ENCODE data around the gene PANX1.
"Not testable (repeated sequence)": the region's sequence is repeated elsewhere in the genome, so short reads cannot be mapped to it uniquely, and the experiment has no call there.

The PANX1 gene

DNA sequence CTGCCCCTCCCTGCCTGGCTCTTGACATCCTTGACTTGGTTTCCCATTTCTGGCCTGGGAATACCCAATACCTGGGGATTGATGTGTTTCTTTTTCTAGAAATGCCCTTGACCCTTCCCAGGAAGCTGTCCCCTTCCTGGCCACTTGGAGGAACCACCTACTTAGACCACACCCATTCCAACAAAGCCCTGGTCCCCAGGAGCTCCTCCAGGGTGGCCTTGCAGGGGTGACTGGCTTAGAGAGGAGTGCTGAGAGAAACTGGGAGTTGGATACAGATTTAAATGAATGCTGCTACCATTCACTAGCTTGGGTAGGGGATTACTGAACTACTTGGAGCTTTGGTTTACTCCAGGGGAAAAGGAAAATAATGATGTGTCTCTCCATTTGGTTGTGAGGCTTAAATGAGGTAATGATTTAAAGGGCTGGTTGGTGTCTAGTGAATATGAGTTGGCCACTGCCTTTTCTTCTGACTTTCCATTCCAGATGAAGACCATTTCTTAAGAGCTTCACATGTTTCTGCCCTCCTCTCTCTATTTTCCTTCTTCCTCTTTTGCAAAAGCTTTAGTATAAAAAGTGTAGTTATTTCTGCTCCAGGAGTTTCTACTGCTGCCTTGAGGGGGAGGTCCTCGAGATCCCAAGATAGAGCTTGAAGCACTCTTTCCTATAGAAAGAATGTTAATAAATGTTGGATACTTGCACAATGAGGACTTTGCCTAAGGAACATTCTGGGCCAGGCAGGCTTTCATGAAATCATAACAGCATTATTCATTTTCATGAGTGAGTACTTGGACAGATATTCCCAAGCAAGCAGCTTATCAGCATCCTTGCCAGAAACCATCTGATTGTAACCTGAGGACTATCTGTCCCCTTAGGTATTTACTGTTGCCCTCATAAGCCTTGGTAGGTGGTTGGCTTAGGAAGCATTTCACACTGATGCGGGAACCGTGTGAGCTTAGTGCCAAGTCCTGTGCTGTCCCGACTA, 22.4 kb downstream of the PANX1 start:
- no peak for DNase-seq

DNA sequence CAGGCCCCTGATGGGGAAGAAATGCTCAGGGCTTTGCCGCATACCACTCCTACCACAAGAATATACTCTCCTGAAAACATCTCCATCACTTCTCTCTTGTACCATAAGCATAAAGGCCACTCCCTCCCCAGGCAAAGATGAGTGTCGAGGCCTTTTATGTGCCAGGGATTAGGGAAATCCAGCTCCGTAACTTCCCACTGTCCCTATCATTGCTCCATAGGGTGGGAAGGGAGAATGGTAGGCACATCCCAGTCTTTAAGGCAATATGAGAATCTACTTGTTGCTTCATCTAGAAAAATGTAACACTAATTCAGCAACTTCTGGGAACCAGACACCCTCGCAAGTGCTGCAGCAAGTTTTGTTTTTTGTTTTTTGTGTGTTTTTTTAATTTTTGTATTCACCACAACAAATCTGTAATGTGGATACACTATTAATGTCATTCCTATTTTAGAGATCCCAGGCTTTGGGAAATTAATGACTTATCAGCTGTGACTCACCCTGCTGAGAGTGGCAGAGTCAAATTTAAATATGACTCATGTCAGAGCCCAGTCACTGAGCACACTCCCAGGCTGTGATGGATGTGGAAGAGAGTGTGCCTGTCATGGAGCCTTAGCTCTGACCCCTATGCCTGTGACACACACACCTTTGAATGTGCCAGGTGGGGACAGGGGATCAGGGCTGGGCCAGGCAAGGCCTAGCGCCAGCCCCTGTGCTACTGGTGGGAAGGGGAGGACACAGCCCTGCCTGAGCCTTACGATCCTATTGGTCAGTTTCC, 23.4 kb downstream of the PANX1 start:
- no peak for DNase-seq

GRCh38 chr11:94152678-94153065, 24.0 kb downstream of the PANX1 start:
- DNase-seq = no peak

DNA sequence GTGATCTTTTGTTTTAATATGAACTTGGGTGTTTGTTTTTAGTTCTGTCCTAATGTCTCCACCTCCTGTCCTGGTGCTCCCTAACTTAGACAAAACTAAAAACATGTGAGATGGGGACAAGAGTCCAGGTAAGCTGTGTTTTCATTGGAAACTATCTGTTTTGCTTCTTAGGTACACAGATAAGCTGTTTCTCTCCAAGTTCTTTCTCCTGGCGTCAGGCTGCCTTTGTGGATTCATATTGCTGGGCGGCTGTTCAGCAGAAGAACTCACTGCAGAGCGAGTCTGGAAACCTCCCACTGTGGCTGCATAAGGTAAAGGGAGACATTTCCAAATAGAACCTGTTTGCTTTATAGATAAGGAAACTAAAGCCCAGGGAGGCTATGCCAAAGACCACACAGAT, 24.7 kb downstream of the PANX1 start:
- DNase-seq = no peak

- DNase-seq = no peak
Measured at GRCh38 chr11:94154095-94154856, 25.6 kb downstream of the PANX1 start.

DNA sequence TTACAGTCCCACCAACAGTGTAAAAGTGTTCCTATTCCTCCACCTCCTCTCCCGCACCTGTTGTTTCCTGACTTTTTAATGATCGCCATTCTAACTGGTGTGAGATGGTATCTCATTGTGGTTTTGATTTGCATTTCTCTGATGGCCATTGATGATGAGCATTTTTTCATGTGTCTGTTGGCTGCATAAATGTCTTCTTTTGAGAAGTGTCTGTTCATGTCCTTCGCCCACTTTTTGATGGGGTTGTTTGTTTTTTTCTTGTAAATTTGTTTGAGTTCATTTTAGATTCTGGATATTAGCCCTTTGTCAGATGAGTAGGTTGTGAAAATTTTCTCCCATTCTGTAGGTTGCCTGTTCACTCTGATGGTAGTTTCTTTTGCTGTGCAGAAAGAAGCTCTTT, 28.7 kb downstream of the PANX1 start:
- DNase-seq = not testable (repeated sequence)

DNA sequence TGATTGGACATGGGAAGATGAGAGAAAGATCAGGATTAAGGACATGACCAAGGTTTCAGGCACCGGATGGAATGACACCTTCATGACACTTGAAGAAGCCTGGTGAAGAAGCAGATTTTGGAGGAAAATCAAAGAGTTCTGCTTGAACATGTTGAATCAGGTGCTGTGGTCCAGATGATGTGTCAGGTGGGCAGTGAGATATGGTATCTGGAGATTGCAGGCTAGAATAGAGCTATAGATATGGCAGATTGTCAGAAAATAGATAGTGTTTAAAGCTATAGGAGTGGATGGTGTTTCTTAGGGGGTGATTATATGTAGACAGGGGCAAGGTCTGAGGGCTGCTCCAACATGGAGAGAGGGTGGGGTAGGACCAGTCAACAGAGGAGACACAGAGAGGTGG, 40.2 kb downstream of the PANX1 start:
- no peak for DNase-seq

- DNase-seq = no peak
Measured at GRCh38 chr11:94169516-94169915, 40.9 kb downstream of the PANX1 start.

GRCh38 chr11:94169930-94170545, 41.4 kb downstream of the PANX1 start:
- no peak for DNase-seq

DNA sequence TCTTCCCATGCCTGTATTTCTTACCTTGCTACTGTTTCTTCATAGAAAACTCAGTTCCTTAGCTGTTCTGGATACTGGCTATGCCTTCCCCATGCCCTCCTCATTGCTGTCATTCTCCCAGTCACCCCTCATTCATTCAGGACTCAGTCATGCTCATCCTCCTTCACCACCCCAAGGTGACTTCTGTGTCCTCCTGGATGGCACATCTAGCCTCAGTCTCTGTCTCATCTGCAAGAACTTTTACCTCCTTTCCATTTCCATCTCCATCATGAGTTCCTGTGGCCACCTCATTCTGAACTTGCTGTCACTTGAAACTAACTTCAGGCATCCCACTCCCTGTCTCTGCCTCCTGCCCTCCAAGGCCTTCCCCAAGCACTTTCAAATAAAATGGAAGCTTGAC, 42.3 kb downstream of the PANX1 start:
- DNase-seq = no peak

DNA sequence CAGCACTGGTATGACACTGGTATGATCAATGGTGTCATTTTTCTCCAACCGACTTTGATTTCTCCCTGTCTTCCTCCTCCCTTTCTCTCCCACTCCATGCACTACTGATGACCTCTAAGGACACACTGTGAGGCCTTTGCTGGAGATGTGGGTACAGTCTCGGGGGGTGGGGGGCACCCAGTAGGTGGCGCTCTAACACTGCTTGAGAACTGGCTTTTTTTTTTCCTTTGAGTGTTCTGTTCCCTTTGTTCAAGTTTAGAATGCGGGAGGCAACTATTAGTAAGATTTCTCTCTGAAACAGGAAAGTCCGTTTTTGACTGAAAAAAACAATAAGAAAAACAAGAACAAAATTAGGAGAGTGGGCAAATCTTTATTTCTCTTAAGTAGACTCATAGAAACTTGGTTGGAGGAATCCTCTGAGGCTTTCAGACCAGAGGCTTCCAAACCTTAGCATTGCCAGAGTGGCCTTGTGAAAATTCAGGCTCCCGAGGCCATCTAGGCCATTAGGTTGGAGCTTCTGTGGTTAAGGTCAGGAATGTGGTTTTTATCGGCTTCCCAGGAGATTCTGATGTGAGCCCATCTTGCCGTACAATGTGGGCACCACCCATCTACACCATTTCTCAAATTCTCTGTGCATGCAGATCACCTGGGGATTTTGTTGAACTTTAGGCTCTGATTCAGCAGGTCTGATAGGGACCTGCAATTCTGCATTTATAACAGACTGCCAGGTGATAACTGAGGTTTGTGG, 43.2 kb downstream of the PANX1 start:
- DNase-seq = peak; percentile 52

DNA sequence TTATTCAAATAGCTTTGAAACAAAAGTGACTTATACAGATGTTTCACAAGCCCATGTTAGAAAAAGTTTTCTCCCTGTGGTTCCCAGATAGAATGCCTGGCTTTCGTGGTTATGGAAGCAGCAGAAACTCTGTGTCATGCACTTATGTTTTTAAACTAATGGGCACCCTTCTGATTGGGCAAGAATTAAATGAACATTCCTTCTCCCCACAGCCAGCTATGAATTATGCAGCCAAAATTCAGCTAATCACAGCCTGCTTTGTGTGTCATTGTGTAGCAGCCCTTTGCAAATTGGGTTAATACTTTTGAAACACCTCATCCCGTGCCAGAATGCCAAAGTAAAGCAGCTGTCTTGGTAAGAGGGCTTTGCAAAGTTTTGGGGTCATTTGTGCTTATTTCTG, 46.9 kb downstream of the PANX1 start:
- no peak for DNase-seq

DNA sequence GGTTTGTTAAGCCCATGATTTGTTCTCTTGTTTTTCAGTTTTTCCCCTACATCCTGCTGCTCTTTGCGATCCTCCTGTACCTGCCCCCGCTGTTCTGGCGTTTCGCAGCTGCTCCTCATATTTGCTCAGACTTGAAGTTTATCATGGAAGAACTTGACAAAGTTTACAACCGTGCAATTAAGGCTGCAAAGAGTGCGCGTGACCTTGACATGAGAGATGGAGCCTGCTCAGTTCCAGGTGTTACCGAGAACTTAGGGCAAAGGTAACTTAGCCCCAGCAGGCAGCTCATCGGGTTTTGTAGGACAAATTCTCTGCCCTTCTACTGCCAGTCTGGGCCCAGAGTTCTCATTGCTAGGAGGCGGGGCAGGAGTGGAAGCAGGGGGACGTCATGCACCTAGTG, 49.7 kb downstream of the PANX1 start:
- DNase-seq = no peak

- DNase-seq = no peak
Measured at GRCh38 chr11:94179696-94180095, 51.1 kb downstream of the PANX1 start.

- DNase-seq = no peak
Measured at GRCh38 chr11:94181526-94181925, 52.9 kb downstream of the PANX1 start.

DNA sequence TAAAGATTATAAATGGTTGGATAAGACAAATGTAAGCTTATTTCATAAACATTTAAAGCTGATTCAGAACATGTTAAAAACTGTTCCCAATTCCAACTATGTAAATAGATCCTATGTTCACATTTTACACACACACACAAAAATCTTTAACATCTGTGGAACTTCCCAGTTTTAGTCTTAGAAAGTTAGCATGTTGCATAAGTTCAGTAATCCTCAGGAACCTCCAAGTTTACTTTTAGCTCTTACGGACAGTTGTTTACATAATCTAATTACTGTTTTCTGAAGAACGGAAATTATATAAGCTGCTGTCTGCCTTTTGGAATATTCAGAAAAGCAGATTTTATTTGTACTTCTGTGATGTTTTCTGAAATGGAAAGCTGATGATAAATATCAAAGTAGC, 53.3 kb downstream of the PANX1 start:
- no peak for DNase-seq

DNA sequence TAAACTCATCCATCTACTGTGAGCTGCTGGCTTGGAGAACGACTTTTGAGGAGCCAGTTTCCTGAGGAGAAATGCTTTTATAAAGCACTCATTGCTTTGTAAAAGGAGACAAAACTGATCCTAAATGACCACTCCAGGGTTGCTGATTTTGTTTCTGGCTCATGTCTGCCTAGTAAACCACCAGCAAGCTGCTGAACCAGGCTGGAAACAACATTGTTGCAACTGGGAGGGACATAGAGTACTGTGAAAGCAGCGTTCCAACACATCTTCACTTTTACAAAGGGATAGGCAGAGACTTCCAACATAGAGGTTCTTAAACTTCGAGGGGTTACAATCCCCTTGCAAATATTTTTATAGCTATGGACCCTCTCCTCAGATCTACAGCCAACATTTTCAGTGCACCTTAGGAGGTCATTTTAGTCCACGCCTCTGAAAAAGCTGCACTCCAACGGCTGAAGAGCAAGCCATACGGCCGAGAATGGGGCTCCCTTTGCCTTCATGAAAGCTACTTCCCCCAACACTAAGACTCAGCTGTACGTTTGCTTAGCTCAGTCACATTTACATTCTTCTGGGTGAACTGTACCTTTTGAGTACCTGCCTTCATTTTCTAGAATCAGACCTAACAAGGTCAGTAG, 54.7 kb downstream of the PANX1 start:
- DNase-seq = no peak

GRCh38 chr11:94183886-94184264, 55.2 kb downstream of the PANX1 start:
- peak; percentile 85 for DNase-seq

GRCh38 chr11:94184362-94184761, 55.7 kb downstream of the PANX1 start:
- no peak for DNase-seq

DNA sequence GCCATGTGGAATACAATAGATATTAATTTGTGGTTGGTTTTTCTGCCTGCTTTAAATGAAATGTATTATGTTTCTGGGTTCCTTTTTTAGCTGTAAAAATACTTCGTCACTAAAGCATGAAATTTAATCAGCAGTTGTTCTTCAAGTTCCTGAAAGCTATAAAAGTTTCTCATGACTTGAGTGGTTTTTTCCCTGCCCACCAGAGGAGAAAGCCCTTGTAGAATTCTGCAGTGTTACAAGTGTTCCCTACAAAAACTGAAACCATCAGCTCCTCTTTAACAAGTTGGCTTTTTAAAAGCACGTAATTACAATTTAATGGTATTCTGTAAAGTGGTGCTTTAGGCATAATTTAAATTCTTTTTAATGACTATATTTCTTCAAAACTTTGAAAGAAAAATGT, 56.2 kb downstream of the PANX1 start:
- DNase-seq = peak; percentile 21

- peak; percentile 12 for DNase-seq
Measured at GRCh38 chr11:94185416-94186084, 56.9 kb downstream of the PANX1 start.

All from eye (tissue), 1 donor.